HG02884 (cell line): ENCODE data around the gene PDAP1.
"Not testable (repeated sequence)": the region's sequence is repeated elsewhere in the genome, so short reads cannot be mapped to it uniquely, and the experiment has no call there.

Experiments
- ATAC-seq: cut with Tn5 transposase; IDR thresholded peaks from one replicate; pipeline ENCODE4 v1.9.1; 2021; ENCODE audit warnings: mild to moderate bottlenecking, moderate library complexity; ENCODE audit not compliant: unreplicated experiment

PDAP1 gene

DNA sequence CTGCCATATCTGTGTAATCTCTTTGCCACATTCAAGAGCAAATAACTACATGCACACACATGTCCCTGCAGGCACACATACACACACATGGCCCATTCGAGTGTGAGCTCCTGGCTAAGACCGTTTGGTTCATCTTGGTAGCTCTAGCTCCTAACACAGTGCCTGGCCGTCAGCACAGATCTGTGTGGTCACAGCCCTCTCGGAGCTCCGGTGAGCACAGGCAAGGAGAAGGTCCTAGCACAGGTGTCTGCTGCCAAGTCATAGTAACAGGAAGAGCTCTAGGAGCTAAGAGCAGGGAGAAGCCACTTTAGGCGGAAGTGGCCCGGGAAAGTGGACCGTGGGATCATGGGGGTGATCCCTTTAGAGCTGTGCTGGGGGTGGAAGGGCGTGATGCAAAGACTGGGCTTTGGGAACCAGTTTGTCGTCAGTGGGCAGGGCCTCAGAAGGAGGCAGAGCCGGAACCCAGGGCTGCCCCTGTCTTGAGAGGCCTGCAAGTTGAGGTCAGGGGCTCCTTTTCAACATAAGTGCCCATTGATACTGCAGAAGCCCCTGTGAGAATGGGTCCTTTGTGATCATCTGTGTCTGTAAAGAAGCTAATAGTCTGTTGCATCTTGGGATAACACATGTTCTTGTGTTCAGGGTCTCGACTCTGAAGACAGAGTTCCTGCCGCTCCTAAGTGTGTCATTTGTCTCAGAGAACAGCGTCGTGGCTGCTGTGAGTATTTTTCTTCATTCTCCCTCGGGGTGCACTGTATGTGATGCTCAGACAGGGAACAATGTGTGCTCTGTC lies 50.5 kb downstream of the PDAP1 start:
- ATAC-seq = no peak

DNA sequence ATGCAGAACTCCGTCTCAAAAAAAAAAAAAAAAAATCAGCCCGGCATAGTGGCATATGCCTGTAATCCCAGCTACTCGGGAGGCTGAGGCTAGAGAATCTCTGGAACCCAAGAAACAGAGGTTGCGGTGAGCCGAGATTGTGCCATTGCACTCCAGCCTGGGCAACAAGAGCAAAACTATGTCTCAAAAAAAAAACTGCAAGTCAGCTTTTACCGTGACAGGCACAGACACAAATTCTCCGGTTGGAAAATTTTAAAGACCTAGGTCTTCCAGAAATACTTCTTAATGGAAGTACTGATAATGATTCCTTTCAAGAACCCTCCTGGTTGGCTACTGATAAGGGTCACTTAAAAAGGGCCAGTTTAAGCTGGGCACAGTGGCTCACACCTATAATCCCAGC lies 53.3 kb downstream of the PDAP1 start:
- ATAC-seq = no peak

DNA sequence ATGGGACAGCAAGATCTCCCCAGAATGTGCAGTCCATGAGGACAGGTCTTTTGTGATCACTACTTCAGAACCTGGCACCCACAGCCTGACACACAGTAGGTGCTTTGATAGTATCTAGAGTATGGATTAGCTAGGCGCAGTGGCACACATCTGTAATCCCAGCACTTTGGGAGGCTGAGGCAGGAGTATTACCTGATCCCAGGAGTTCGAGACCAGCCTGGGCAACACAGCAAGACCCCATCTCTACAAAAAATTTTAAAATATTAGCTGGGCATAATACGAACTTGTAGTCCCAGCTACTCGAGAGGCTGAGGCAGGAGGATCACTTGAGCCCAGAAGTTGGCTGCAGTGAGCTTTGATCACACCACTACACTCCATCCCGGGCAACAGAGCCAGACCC lies 56.1 kb downstream of the PDAP1 start:
- no peak for ATAC-seq

DNA sequence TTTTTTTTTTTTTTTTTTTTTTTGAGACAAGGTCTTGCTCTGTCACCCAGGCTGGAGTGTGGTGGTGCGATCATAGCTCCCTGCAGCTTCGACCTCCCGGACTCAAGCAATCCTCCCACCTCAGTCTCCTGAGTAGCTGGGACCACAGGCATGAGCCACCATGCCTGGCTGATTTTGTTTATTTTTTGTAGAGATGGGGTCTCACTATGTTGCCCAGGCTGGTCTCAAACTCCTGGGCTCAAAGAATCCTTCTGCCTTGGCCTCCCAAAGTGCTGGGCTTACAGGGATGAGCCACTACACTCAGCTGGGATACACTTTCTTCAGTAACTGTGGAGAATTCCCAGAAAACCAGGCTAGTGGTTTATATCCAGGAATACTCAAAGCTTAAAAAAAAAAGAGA lies 57.8 kb downstream of the PDAP1 start:
- ATAC-seq = not testable (repeated sequence)
